ENCODE data around the gene JADE3. TPM values are rescaled to one million over a fixed set of nuclear protein-coding genes. Genes with fewer than 3 reads are reported as not detected.
A peak's percentile ranks its signal among the peaks of the same experiment; 100 is the strongest.

The JADE3 gene
- total RNA-seq, 1 donor from 2014 or later, result 12.4 TPM

DNA sequence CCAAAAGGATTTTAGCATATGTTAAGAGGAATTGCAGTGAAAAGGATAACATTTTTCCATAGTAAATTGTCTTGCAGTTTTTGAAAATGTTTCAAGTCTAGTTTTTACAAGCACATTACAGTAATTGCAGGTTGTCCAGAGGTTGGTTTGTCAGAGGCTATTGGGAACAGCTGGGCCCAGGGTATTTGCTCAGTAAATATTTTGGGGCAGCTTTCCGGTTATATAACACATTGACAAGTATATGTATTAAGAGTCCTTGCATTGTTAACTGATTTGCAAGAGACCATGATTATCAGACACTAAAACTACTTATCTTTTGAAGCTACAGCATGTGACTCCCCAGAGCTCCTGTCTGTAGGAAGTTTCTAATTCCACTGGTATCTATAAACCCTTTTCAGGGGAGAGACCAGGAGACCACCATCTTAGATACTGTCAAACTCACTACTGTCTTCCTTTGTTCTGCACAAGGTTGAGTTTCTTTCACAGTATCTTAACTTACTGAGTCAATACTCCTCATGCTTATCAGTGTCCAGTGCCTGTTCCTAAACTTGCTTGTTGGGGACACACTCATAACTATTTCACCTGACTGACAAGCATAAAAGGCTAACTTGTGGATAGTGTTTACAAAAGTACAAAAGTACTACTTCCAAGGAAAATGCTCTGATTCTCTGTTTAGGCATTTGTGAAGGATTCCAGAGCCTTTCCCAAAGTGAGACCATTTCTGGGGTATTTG is 147.1 kb downstream of the JADE3 start:
- TF ChIP-seq, protein P1, sequence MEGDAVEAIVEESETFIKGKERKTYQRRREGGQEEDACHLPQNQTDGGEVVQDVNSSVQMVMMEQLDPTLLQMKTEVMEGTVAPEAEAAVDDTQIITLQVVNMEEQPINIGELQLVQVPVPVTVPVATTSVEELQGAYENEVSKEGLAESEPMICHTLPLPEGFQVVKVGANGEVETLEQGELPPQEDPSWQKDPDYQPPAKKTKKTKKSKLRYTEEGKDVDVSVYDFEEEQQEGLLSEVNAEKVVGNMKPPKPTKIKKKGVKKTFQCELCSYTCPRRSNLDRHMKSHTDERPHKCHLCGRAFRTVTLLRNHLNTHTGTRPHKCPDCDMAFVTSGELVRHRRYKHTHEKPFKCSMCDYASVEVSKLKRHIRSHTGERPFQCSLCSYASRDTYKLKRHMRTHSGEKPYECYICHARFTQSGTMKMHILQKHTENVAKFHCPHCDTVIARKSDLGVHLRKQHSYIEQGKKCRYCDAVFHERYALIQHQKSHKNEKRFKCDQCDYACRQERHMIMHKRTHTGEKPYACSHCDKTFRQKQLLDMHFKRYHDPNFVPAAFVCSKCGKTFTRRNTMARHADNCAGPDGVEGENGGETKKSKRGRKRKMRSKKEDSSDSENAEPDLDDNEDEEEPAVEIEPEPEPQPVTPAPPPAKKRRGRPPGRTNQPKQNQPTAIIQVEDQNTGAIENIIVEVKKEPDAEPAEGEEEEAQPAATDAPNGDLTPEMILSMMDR (IDR thresholded peaks at IDR 0.05; ENCODE audit: insufficient read depth, low read depth, low read length), result no peak
- no peak for TF ChIP-seq EZH2 (IDR thresholded peaks at IDR 0.05; ENCODE audit: insufficient read depth, low read length)
- H3K4me2 ChIP-seq (ENCODE audit: low read length), result no peak overlapping the region
- no peaks in the 10 kb centered on the region for H3K9me3 ChIP-seq (ENCODE audit: insufficient read depth, low read depth, low read length)
- no peak overlapping the region for H3K4me3 Mint-ChIP-seq (ENCODE audit: unreplicated experiment)
- H3K79me2 ChIP-seq (ENCODE audit: insufficient read depth, low read length), result no peaks in the 10 kb centered on the region
- DNase-seq (ENCODE audit: low read depth) (no peak), FAIRE-seq (no peak)
- no peaks in the 10 kb centered on the region for H3K27me3 ChIP-seq (ENCODE audit: insufficient read depth, low read length)
- no peak overlapping the region for H3K9ac ChIP-seq (ENCODE audit: low read length)
- H3K36me3 Mint-ChIP-seq (ENCODE audit: low read depth, unreplicated experiment), result peaks cover 4% of the 10 kb centered on the region
- no peaks in the 10 kb centered on the region for H3K36me3 ChIP-seq (ENCODE audit: insufficient read depth, low read length)
- no peak overlapping the region for H3K27ac ChIP-seq (ENCODE audit: low read depth, low read length)
- no peak overlapping the region for H3K4me3 ChIP-seq (ENCODE audit: insufficient read depth, low read depth, low read length)
- H2AFZ ChIP-seq (ENCODE audit: low read depth, low read length), result no peak overlapping the region
- no peaks in the 10 kb centered on the region for H3K9me3 Mint-ChIP-seq (ENCODE audit: unreplicated experiment)
- H3K4me1 ChIP-seq (ENCODE audit: insufficient read depth, low read length), result no peaks in the 10 kb centered on the region
- no peaks in the 10 kb centered on the region for H3K4me1 Mint-ChIP-seq (ENCODE audit: low read depth, unreplicated experiment)
- no peaks in the 10 kb centered on the region for H3K27me3 Mint-ChIP-seq (ENCODE audit: low read depth, unreplicated experiment)
- H3K27ac Mint-ChIP-seq (ENCODE audit: unreplicated experiment), result no peak overlapping the region
- H4K20me1 ChIP-seq (ENCODE audit: insufficient read depth, low read length), result no peaks in the 10 kb centered on the region

- H3K4me3 Mint-ChIP-seq (ENCODE audit: unreplicated experiment), result no peak overlapping the region
- TF ChIP-seq, protein P1 (IDR thresholded peaks at IDR 0.05; ENCODE audit: insufficient read depth, low read depth, low read length), result no peak
- no peak for TF ChIP-seq EZH2 (IDR thresholded peaks at IDR 0.05; ENCODE audit: insufficient read depth, low read length)
- H3K36me3 Mint-ChIP-seq (ENCODE audit: low read depth, unreplicated experiment), result peaks cover 4% of the 10 kb centered on the region
- H3K27ac Mint-ChIP-seq (ENCODE audit: unreplicated experiment), result no peak overlapping the region
- no peak overlapping the region for H3K27ac ChIP-seq (ENCODE audit: low read depth, low read length)
- no peaks in the 10 kb centered on the region for H4K20me1 ChIP-seq (ENCODE audit: insufficient read depth, low read length)
- H3K79me2 ChIP-seq (ENCODE audit: insufficient read depth, low read length), result no peaks in the 10 kb centered on the region
- DNase-seq (ENCODE audit: low read depth), result no peak
- H3K4me1 ChIP-seq (ENCODE audit: insufficient read depth, low read length), result no peaks in the 10 kb centered on the region
- H3K4me3 ChIP-seq (ENCODE audit: insufficient read depth, low read depth, low read length), result no peak overlapping the region
- H3K4me1 Mint-ChIP-seq (ENCODE audit: low read depth, unreplicated experiment), result no peaks in the 10 kb centered on the region
- no peaks in the 10 kb centered on the region for H3K9me3 ChIP-seq (ENCODE audit: insufficient read depth, low read depth, low read length)
- H3K27me3 ChIP-seq (ENCODE audit: insufficient read depth, low read length), result no peaks in the 10 kb centered on the region
- no peak overlapping the region for H3K9ac ChIP-seq (ENCODE audit: low read length)
- no peaks in the 10 kb centered on the region for H3K9me3 Mint-ChIP-seq (ENCODE audit: unreplicated experiment)
- no peaks in the 10 kb centered on the region for H3K36me3 ChIP-seq (ENCODE audit: insufficient read depth, low read length)
- no peak overlapping the region for H3K4me2 ChIP-seq (ENCODE audit: low read length)
- H2AFZ ChIP-seq (ENCODE audit: low read depth, low read length), result no peak overlapping the region
- peak; percentile 76 for FAIRE-seq
- H3K27me3 Mint-ChIP-seq (ENCODE audit: low read depth, unreplicated experiment), result no peaks in the 10 kb centered on the region
These were observed 148.5 kb downstream of the JADE3 start for GRCh38 chrX:47060708-47061107.

- Mint-ChIP-seq H3K4me1 (ENCODE audit: low read depth, unreplicated experiment) (no peaks in the 10 kb centered on the region), H3K27me3 (ENCODE audit: low read depth, unreplicated experiment) (no peaks in the 10 kb centered on the region), H3K4me3 (ENCODE audit: unreplicated experiment) (no peak overlapping the region), H3K9me3 (ENCODE audit: unreplicated experiment) (no peaks in the 10 kb centered on the region), H3K36me3 (ENCODE audit: low read depth, unreplicated experiment) (peaks cover 4% of the 10 kb centered on the region), H3K27ac (ENCODE audit: unreplicated experiment) (no peak overlapping the region)
- Histone ChIP-seq H4K20me1 (ENCODE audit: insufficient read depth, low read length) (no peaks in the 10 kb centered on the region), H3K9me3 (ENCODE audit: insufficient read depth, low read depth, low read length) (no peaks in the 10 kb centered on the region), H3K4me1 (ENCODE audit: insufficient read depth, low read length) (no peaks in the 10 kb centered on the region), H2AFZ (ENCODE audit: low read depth, low read length) (no peak overlapping the region), H3K4me3 (ENCODE audit: insufficient read depth, low read depth, low read length) (no peak overlapping the region), H3K79me2 (ENCODE audit: insufficient read depth, low read length) (no peaks in the 10 kb centered on the region), H3K36me3 (ENCODE audit: insufficient read depth, low read length) (no peaks in the 10 kb centered on the region), H3K9ac (ENCODE audit: low read length) (no peak overlapping the region), H3K27ac (ENCODE audit: low read depth, low read length) (no peak overlapping the region), H3K27me3 (ENCODE audit: insufficient read depth, low read length) (no peaks in the 10 kb centered on the region), H3K4me2 (ENCODE audit: low read length) (no peak overlapping the region)
- no peak for TF ChIP-seq EZH2 (IDR thresholded peaks at IDR 0.05; ENCODE audit: insufficient read depth, low read length)
- TF ChIP-seq, protein P1 (IDR thresholded peaks at IDR 0.05; ENCODE audit: insufficient read depth, low read depth, low read length), result no peak
- FAIRE-seq (peak; percentile 41), DNase-seq (ENCODE audit: low read depth) (no peak)
These were observed 149.2 kb downstream of the JADE3 start for GRCh38 chrX:47061238-47061919.

Data from astrocyte (in vitro differentiated cells and primary cell).